ENCODE data around the gene OTP.

Gene OTP

GRCh38 chr5:77640589-77641396 is 2.3 kb upstream of the OTP start:
- no peak for DNase-seq (ENCODE audit: low spot score)

GRCh38 chr5:77638763-77639671 is 504 bp upstream of the OTP start:
- no peak for DNase-seq (ENCODE audit: low spot score)

GRCh38 chr5:77637170-77637997 is 1.1 kb downstream of the OTP start:
- DNase-seq (ENCODE audit: low spot score), result no peak

GRCh38 chr5:77636641-77637169 is 1.8 kb downstream of the OTP start:
- no peak for DNase-seq (ENCODE audit: low spot score)

- DNase-seq (ENCODE audit: low spot score), result no peak
Observed at GRCh38 chr5:77635917-77636640, 2.4 kb downstream of the OTP start.

- DNase-seq (ENCODE audit: low spot score), result no peak
Observed at GRCh38 chr5:77635067-77635916, 3.2 kb downstream of the OTP start.

- no peak for DNase-seq (ENCODE audit: low spot score)
Observed at GRCh38 chr5:77633709-77634108, 4.8 kb downstream of the OTP start.

- DNase-seq (ENCODE audit: low spot score), result no peak
Observed at GRCh38 chr5:77633207-77633675, 5.3 kb downstream of the OTP start.

- no peak for DNase-seq (ENCODE audit: low spot score)
Observed at GRCh38 chr5:77632526-77633206, 5.8 kb downstream of the OTP start.

GRCh38 chr5:77630114-77630680 is 8.3 kb downstream of the OTP start:
- peak; percentile 38 for DNase-seq (ENCODE audit: low spot score)

GRCh38 chr5:77629509-77630113 is 8.9 kb downstream of the OTP start:
- no peak for DNase-seq (ENCODE audit: low spot score)

GRCh38 chr5:77628840-77629508 is 9.5 kb downstream of the OTP start:
- DNase-seq (ENCODE audit: low spot score), result no peak

- DNase-seq (ENCODE audit: low spot score), result no peak
Observed at GRCh38 chr5:77627869-77628674, 10.4 kb downstream of the OTP start.

- DNase-seq (ENCODE audit: low spot score), result no peak
Observed at GRCh38 chr5:77623203-77623740, 15.2 kb downstream of the OTP start.

GRCh38 chr5:77621440-77621839 is 17.1 kb downstream of the OTP start:
- DNase-seq (ENCODE audit: low spot score), result no peak

GRCh38 chr5:77620405-77620804 is 18.1 kb downstream of the OTP start:
- DNase-seq (ENCODE audit: low spot score), result no peak

GRCh38 chr5:77616920-77617319 is 21.6 kb downstream of the OTP start:
- no peak for DNase-seq (ENCODE audit: low spot score)

Data from AG08395 (cell line).